B cell (primary cell): ENCODE data around the gene PDLIM1. TPM values are rescaled to one million over a fixed set of nuclear protein-coding genes. Genes with fewer than 3 reads are reported as not detected.
A peak's percentile ranks its signal among the peaks of the same experiment; 100 is the strongest.

Experiments used
- ATAC-seq: fragments of 200-7000 bp; cut with Tn5 transposase; one replicate; pipeline ENCODE4 v1.10.0; 2021; ENCODE audit warnings: low read depth, mild to moderate bottlenecking, moderate number of reproducible peaks, moderate library complexity
- CTCF ChIA-PET: fragments of 350-600 bp; sonication (Branson Sonifier 250); formaldehyde crosslinking; loops from one replicate; lab custom pipeline; 2021; ENCODE audit warnings: antibody characterized with exemption, inconsistent platforms; lab: Charles Lee
- POLR2A ChIA-PET: fragments of 350-600 bp; sonication (Branson Sonifier 250); formaldehyde crosslinking; loops from one replicate; lab custom pipeline; 2021; ENCODE audit warnings: antibody characterized with exemption; lab: Charles Lee
- DNase-seq: peaks from one replicate; pipeline ENCODE4 v3.0.0; 2013
- H2AFZ ChIP-seq: 2 replicates; pipeline ENCODE4 v1.6.1; 2012; ENCODE audit warnings: mild to moderate bottlenecking, low read depth, low read length; ENCODE audit not compliant: insufficient read depth, poor library complexity, severe bottlenecking
- H3K27ac ChIP-seq, 2 donors: 1 replicate in 1 of 2; 2 replicates in 1 of 2; pipeline ENCODE4 v1.5.1; 2012 to 2013; ENCODE audit warnings: low read length in 2 of 2, mild to moderate bottlenecking in 2 of 2, moderate library complexity in 1 of 2
- H3K27me3 ChIP-seq, 4 experiments: fragments of 200-600 bp in 1 of 4; sonication (generic) in 1 of 4; replicated peaks in 1 of 4; 1 replicate in 2 of 4; 2 replicates in 2 of 4; pipeline versions ENCODE4 v1.6.1 to v1.7.0; 2013 to 2016; ENCODE audit warnings: low read length in 3 of 4, mild to moderate bottlenecking in 2 of 4, mixed read lengths in 1 of 4, moderate library complexity in 1 of 4; ENCODE audit not compliant: insufficient read depth in 4 of 4, control insufficient read depth in 3 of 4; ENCODE audit errors: control extremely low read depth in 1 of 4
- H3K36me3 ChIP-seq, 2 experiments: replicated peaks in 1 of 2; 1 replicate in 1 of 2; 2 replicates in 1 of 2; pipeline versions ENCODE4 v1.6.1 to v1.7.1; 2013; ENCODE audit warnings: low read length in 1 of 2; ENCODE audit not compliant: insufficient read depth in 2 of 2, control insufficient read depth in 1 of 2; ENCODE audit errors: control extremely low read depth in 1 of 2, extremely low read depth in 1 of 2
- H3K4me1 ChIP-seq, 2 donors: fragments of 200-600 bp in 1 of 2; sonication (generic) in 1 of 2; 1 replicate in 1 of 2; 2 replicates in 1 of 2; pipeline versions ENCODE4 v1.5.1 to v1.6.1; 2013 to 2017; ENCODE audit warnings: low read length in 2 of 2; ENCODE audit not compliant: control insufficient read depth in 2 of 2, insufficient read depth in 2 of 2
- H3K4me2 ChIP-seq: replicated peaks from 2 replicates; pipeline ENCODE3; 2012; ENCODE audit warnings: mild to moderate bottlenecking, low read depth, low read length; ENCODE audit not compliant: poor library complexity, severe bottlenecking
- H3K4me3 ChIP-seq, 5 experiments: fragments of 200-600 bp in 1 of 5; sonication (generic) in 1 of 5; 1 replicate in 3 of 5; 2 replicates in 2 of 5; pipeline versions ENCODE4 v1.5.1 to v1.7.0; 2011 to 2016; ENCODE audit warnings: low read length in 4 of 5, mild to moderate bottlenecking in 4 of 5, low read depth in 2 of 5, control low read depth in 1 of 5, moderate library complexity in 1 of 5; ENCODE audit not compliant: insufficient read depth in 1 of 5; ENCODE audit errors: control extremely low read depth in 1 of 5, extremely low read depth in 1 of 5
- H3K79me2 ChIP-seq: fragments of 200-600 bp; sonication (generic); one replicate; pipeline ENCODE4 v1.6.0; 2016; ENCODE audit warnings: low read length; ENCODE audit not compliant: control insufficient read depth, insufficient read depth
- H3K9ac ChIP-seq: fragments of 200-600 bp; sonication (generic); 2 replicates; pipeline ENCODE4 v1.6.1; 2017; ENCODE audit warnings: mild to moderate bottlenecking, low read length, moderate library complexity
- H3K9me3 ChIP-seq, 3 donors: one replicate each; pipeline versions ENCODE4 v1.6.1 to v1.7.1; 2013; ENCODE audit warnings: low read length in 2 of 3; ENCODE audit not compliant: control insufficient read depth in 2 of 3, insufficient read depth in 1 of 3; ENCODE audit errors: control extremely low read depth in 1 of 3
- H4K20me1 ChIP-seq: 2 replicates; pipeline ENCODE4 v1.6.0; 2012; ENCODE audit warnings: mild to moderate bottlenecking, low read length; ENCODE audit not compliant: insufficient read depth, control insufficient read depth, poor library complexity, severe bottlenecking
- H3K27ac Mint-ChIP-seq: one replicate; pipeline ENCODE4 v1.8.0; 2021; ENCODE audit warnings: mixed read lengths
- H3K27me3 Mint-ChIP-seq: one replicate; pipeline ENCODE4 v1.8.0; 2021; ENCODE audit warnings: mixed read lengths
- H3K4me1 Mint-ChIP-seq: one replicate; pipeline ENCODE4 v1.8.0; 2021; ENCODE audit warnings: mixed read lengths
- H3K4me3 Mint-ChIP-seq: one replicate; pipeline ENCODE4 v1.8.0; 2021; ENCODE audit warnings: mixed read lengths
- H3K9me3 Mint-ChIP-seq: one replicate; pipeline ENCODE4 v1.8.0; 2022; ENCODE audit warnings: mixed read lengths; ENCODE audit not compliant: insufficient read depth
- CTCF ChIP-seq: fragments of 200-600 bp; IDR thresholded peaks from one replicate; pipeline ENCODE4 v1.8.0; 2022; ENCODE audit warnings: antibody characterized with exemption, mild to moderate bottlenecking
- EZH2 ChIP-seq: IDR thresholded peaks from 2 replicates; pipeline ENCODE4 v1.6.1; 2012; ENCODE audit warnings: borderline replicate concordance, low read depth, mild to moderate bottlenecking, moderate library complexity, low read length; ENCODE audit not compliant: insufficient read depth, poor library complexity, severe bottlenecking
- WGBS: methylation state at CpG from one replicate; pipeline ENCODE4 v1.1.5; 2013; ENCODE audit warnings: missing lambda C conversion rate; ENCODE audit not compliant: insufficient coverage; 5-methylcytosine and 5-hydroxymethylcytosine counted together
- intact Hi-C: fragments of 100-400 bp; cut with micrococcal nuclease; formaldehyde crosslinking; loops from one replicate; pipeline ENCODE4 v1.10.0; 2022
- polyA plus RNA-seq: library from polyadenylated mRNA; depleted of rRNA; stranded (reverse); fragments of >200 nt; gene quantifications from 2 replicates; pipeline ENCODE4 v1.2.3, GENCODE V29; 2012
- total RNA-seq, 2 donors: library from RNA; stranded (reverse); fragments of 120-200 nt in 1 of 2; gene quantifications; 1 replicate in 1 of 2; 2 replicates in 1 of 2; pipeline versions ENCODE4 v1.2.3 to v1.2.4, GENCODE V29; 2013 to 2022

The PDLIM1 gene
- total and polyA plus RNA-seq, 2 donors (not counting 1 experiment from before 2014, with no cell fraction given): 123 to 135 TPM

GRCh38 chr10:95312986-95313495 lies 22.2 kb upstream of the PDLIM1 start:
- ATAC-seq: no peak
- TF ChIP-seq EZH2 (no peak), CTCF (no peak)
- Mint-ChIP-seq H3K4me3 (no peak overlapping the region), H3K4me1 (peaks cover 25% of the 10 kb centered on the region), H3K27me3 (no peaks in the 10 kb centered on the region), H3K9me3 (peaks cover 4% of the 10 kb centered on the region), H3K27ac (no peak overlapping the region)
- ChIA-PET POLR2A (interaction anchor here (1.5 kb wide), 1 partner anchor 22 kb away, joined by 3 read pairs; the partner anchor contains the start of gene PDLIM1), CTCF (interaction anchor here (1.1 kb wide), 1 partner anchor 50 kb away, joined by 3 read pairs; no protein-coding TSS in a partner anchor)
- H2AFZ ChIP-seq: no peak overlapping the region
- no peaks in the 10 kb centered on the region for H3K79me2 ChIP-seq
- H3K27ac ChIP-seq: no peak overlapping the region
- H3K27me3 ChIP-seq: peaks cover 0 to 4% (median 0%) of the 10 kb centered on the region in 4 experiments
- no peak overlapping the region for H3K4me3 ChIP-seq
- DNase-seq: no peak
- no peaks in the 10 kb centered on the region for H3K36me3 ChIP-seq
- no peak overlapping the region for H3K4me2 ChIP-seq
- H3K9me3 ChIP-seq: no peaks in the 10 kb centered on the region
- no peak overlapping the region for H3K9ac ChIP-seq
- no CpG with 5 or more reads among the region's 1 CpG for WGBS
- intact Hi-C loops: no loop called here
- H3K4me1 ChIP-seq: peaks cover 16 to 22% of the 10 kb centered on the region in 2 donors
- H4K20me1 ChIP-seq: no peaks in the 10 kb centered on the region

GRCh38 chr10:95312257-95312656 lies 21.5 kb upstream of the PDLIM1 start:
- H3K4me3 ChIP-seq: no peak overlapping the region
- Mint-ChIP-seq H3K4me1 (peaks cover 25% of the 10 kb centered on the region), H3K9me3 (peaks cover 4% of the 10 kb centered on the region), H3K27me3 (no peaks in the 10 kb centered on the region), H3K27ac (no peak overlapping the region), H3K4me3 (no peak overlapping the region)
- ATAC-seq (no peak), DNase-seq (no peak)
- TF ChIP-seq CTCF: no peak
- no peak for TF ChIP-seq EZH2
- WGBS: no CpG with 5 or more reads among the region's 6 CpGs
- no peaks in the 10 kb centered on the region for H3K79me2 ChIP-seq
- H3K36me3 ChIP-seq: no peaks in the 10 kb centered on the region
- peaks cover 0 to 4% (median 0%) of the 10 kb centered on the region in 4 experiments for H3K27me3 ChIP-seq
- peak overlapping the region; percentile 31 for H2AFZ ChIP-seq
- POLR2A ChIA-PET: no interaction called here
- peak overlapping the region; percentile 7 for H3K4me2 ChIP-seq
- H3K9ac ChIP-seq: no peak overlapping the region
- CTCF ChIA-PET: no interaction called here
- peaks cover 16 to 22% of the 10 kb centered on the region in 2 donors for H3K4me1 ChIP-seq
- H3K9me3 ChIP-seq: no peaks in the 10 kb centered on the region
- H3K27ac ChIP-seq: no peak overlapping the region
- intact Hi-C loops: no loop called here
- H4K20me1 ChIP-seq: no peaks in the 10 kb centered on the region
